Measurements from ENCODE around the gene SH3GL1. TPM values are rescaled to one million over a fixed set of nuclear protein-coding genes. Genes with fewer than 3 reads are reported as not detected.

The SH3GL1 gene
- total and polyA plus RNA-seq, 4 donors = 14.3 to 105 (median 73.9) TPM

GRCh38 chr19:4313847-4314490 lies 86.4 kb downstream of the SH3GL1 start:
- whole genome bisulfite sequencing (ENCODE audit: insufficient coverage) = 88% methylated on average over 2 of the region's 12 CpGs
- peak in 2 of 6 donors; percentile 18 to 35 for DNase-seq (ENCODE audit: low read depth in 4 of 6, low spot score in 6 of 6)
- no peak overlapping the region for H3K27ac ChIP-seq (ENCODE audit: low read depth, low read length)

More at GRCh38 chr19:4313847-4314490, 86.4 kb downstream of the SH3GL1 start:
- Histone ChIP-seq H3K27me3 (ENCODE audit: control insufficient read depth, insufficient read depth, low read length) (no peaks in the 10 kb centered on the region), H3K4me3 (ENCODE audit: low read depth, low read length) (no peak overlapping the region), H3K4me1 (ENCODE audit: control insufficient read depth, insufficient read depth, low read length) (no peaks in the 10 kb centered on the region), H3K9me3 (ENCODE audit: control insufficient read depth, insufficient read depth, low read length) (no peaks in the 10 kb centered on the region), H3K36me3 (ENCODE audit: control insufficient read depth, insufficient read depth, low read length) (peaks cover 79% of the 10 kb centered on the region)

Small RNAs within 50 kb of the gene (small RNA-seq; reads per million reads assigned to genes)
- gene MIR4746 (ENCODE audit: low replicate concordance) = not detected

Other genes with a start within 250 kb of the SH3GL1 start
- not detected for gene CREB3L3, start 246.9 kb downstream of the SH3GL1 start, total RNA-seq
- gene CREB3L3, start 246.9 kb downstream of the SH3GL1 start, polyA plus RNA-seq (ENCODE audit: insufficient read length in 2 of 2) = under 1 TPM; 0.44 to 0.48 TPM
- gene SIRT6, start 218.0 kb downstream of the SH3GL1 start, total RNA-seq = 1 to 10 TPM; 8.1 to 9.1 TPM
- 10 to 100 TPM; 39.8 to 45.4 TPM for gene SIRT6, start 218.0 kb downstream of the SH3GL1 start, polyA plus RNA-seq (ENCODE audit: insufficient read length in 2 of 2)
- gene ANKRD24, start 217.9 kb downstream of the SH3GL1 start, total RNA-seq = 1 to 10 TPM; 2.8 to 3.1 TPM
- gene ANKRD24, start 217.9 kb downstream of the SH3GL1 start, polyA plus RNA-seq (ENCODE audit: insufficient read length in 2 of 2) = 10 to 100 TPM; 10.4 to 13.7 TPM
- under 1 TPM; 0.69 to 0.77 TPM for gene EBI3, start 171.0 kb downstream of the SH3GL1 start, total RNA-seq
- 1 to 10 TPM in 1 of 2 donors, under 1 TPM in 1; 0.89 to 1.6 TPM for gene EBI3, start 171.0 kb downstream of the SH3GL1 start, polyA plus RNA-seq (ENCODE audit: insufficient read length in 2 of 2)
- gene YJU2, start 153.5 kb downstream of the SH3GL1 start, total RNA-seq = 10 to 100 TPM; 12.5 to 25.2 TPM
- gene YJU2, start 153.5 kb downstream of the SH3GL1 start, polyA plus RNA-seq (ENCODE audit: insufficient read length in 2 of 2) = 10 to 100 TPM; 26.6 to 27.0 TPM
- gene SHD, start 121.3 kb downstream of the SH3GL1 start, total RNA-seq = 10 to 100 TPM in 1 of 2 donors, 1 to 10 TPM in 1; 6.7 to 10.4 TPM
- 10 to 100 TPM; 68.4 to 77.1 TPM for gene SHD, start 121.3 kb downstream of the SH3GL1 start, polyA plus RNA-seq (ENCODE audit: insufficient read length in 2 of 2)
- under 1 TPM; 0.79 to 0.94 TPM for gene TMIGD2, start 98.2 kb downstream of the SH3GL1 start, total RNA-seq
- gene TMIGD2, start 98.2 kb downstream of the SH3GL1 start, polyA plus RNA-seq (ENCODE audit: insufficient read length in 2 of 2) = 1 to 10 TPM; 1.1 to 1.6 TPM
- 10 to 100 TPM; 15.9 to 34.4 TPM for gene FSD1, start 95.9 kb downstream of the SH3GL1 start, total RNA-seq
- gene FSD1, start 95.9 kb downstream of the SH3GL1 start, polyA plus RNA-seq (ENCODE audit: insufficient read length in 2 of 2) = 100 to 1,000 TPM; 107 to 118 TPM
- 10 to 100 TPM in 1 of 2 donors, 1 to 10 TPM in 1; 3.2 to 21.9 TPM for gene STAP2, start 61.7 kb downstream of the SH3GL1 start, total RNA-seq
- 1 to 10 TPM; 5.2 to 8.5 TPM for gene STAP2, start 61.7 kb downstream of the SH3GL1 start, polyA plus RNA-seq (ENCODE audit: insufficient read length in 2 of 2)
- gene MPND, start 57.0 kb downstream of the SH3GL1 start, total RNA-seq = 10 to 100 TPM; 10.8 to 13.0 TPM
- gene MPND, start 57.0 kb downstream of the SH3GL1 start, polyA plus RNA-seq (ENCODE audit: insufficient read length in 2 of 2) = 10 to 100 TPM; 42.6 to 47.4 TPM
- 1 to 10 TPM; 6.2 to 9.3 TPM for gene CHAF1A, start 2.1 kb upstream of the SH3GL1 start, total RNA-seq
- gene CHAF1A, start 2.1 kb upstream of the SH3GL1 start, polyA plus RNA-seq (ENCODE audit: insufficient read length in 2 of 2) = 10 to 100 TPM; 14.2 to 16.9 TPM
- 10 to 100 TPM; 56.2 to 89.6 TPM for gene UBXN6, start 57.2 kb upstream of the SH3GL1 start, total RNA-seq
- gene UBXN6, start 57.2 kb upstream of the SH3GL1 start, polyA plus RNA-seq (ENCODE audit: insufficient read length in 2 of 2) = 100 to 1,000 TPM; 124 to 139 TPM
- 10 to 100 TPM; 23.5 to 45.3 TPM for gene HDGFL2, start 71.8 kb upstream of the SH3GL1 start, total RNA-seq
- 10 to 100 TPM; 83.5 to 91.2 TPM for gene HDGFL2, start 71.8 kb upstream of the SH3GL1 start, polyA plus RNA-seq (ENCODE audit: insufficient read length in 2 of 2)
- gene PLIN4, start 117.9 kb upstream of the SH3GL1 start, total RNA-seq = under 1 TPM; 0.30 to 0.50 TPM
- gene PLIN4, start 117.9 kb upstream of the SH3GL1 start, polyA plus RNA-seq (ENCODE audit: insufficient read length in 2 of 2) = 1 to 10 TPM; 2.3 to 3.2 TPM
- 1 to 10 TPM; 2.8 to 4.0 TPM for gene PLIN5, start 134.7 kb upstream of the SH3GL1 start, total RNA-seq
- gene PLIN5, start 134.7 kb upstream of the SH3GL1 start, polyA plus RNA-seq (ENCODE audit: insufficient read length in 2 of 2) = 10 to 100 TPM; 14.7 to 18.5 TPM
- gene LRG1, start 139.5 kb upstream of the SH3GL1 start, total RNA-seq = 1 to 10 TPM in 1 of 2 donors, under 1 TPM in 1; 0.39 to 1.3 TPM
- gene LRG1, start 139.5 kb upstream of the SH3GL1 start, polyA plus RNA-seq (ENCODE audit: insufficient read length in 2 of 2) = under 1 TPM; 0.36 to 0.54 TPM
- gene SEMA6B, start 159.1 kb upstream of the SH3GL1 start, total RNA-seq = 10 to 100 TPM in 1 of 2 donors, 1 to 10 TPM in 1; 8.7 to 19.0 TPM
- 10 to 100 TPM; 58.9 to 66.8 TPM for gene SEMA6B, start 159.1 kb upstream of the SH3GL1 start, polyA plus RNA-seq (ENCODE audit: insufficient read length in 2 of 2)
- 1 to 10 TPM; 5.5 to 6.3 TPM for gene TNFAIP8L1, start 239.0 kb upstream of the SH3GL1 start, total RNA-seq
- gene TNFAIP8L1, start 239.0 kb upstream of the SH3GL1 start, polyA plus RNA-seq (ENCODE audit: insufficient read length in 2 of 2) = 10 to 100 TPM in 1 of 2 donors, 1 to 10 TPM in 1; 8.4 to 11.8 TPM

Measured in spinal cord (tissue), 10 donors.